ENCODE results near the gene SPO11. TPM values are rescaled to one million over a fixed set of nuclear protein-coding genes. Genes with fewer than 3 reads are reported as not detected.
A peak's percentile ranks its signal among the peaks of the same experiment; 100 is the strongest.

The SPO11 gene
- total and polyA plus RNA-seq, 2 of the 13 experiments (the other 11 are each of a cell fraction or from before 2014, with no cell fraction given), result not detected

GRCh38 chr20:57391439-57392301, 62.1 kb downstream of the SPO11 start (continued):
- TF ChIP-seq CHCHD3 (CRISPR knock-in tag; IDR thresholded peaks at IDR 0.05), result 0 out of 2 replicates have a peak, but pooled peaks have one; percentile 47
- TF ChIP-seq ARID2 (CRISPR knock-in tag; IDR thresholded peaks at IDR 0.05; ENCODE audit: borderline replicate concordance), result no peak
- TF ChIP-seq MXD4 (CRISPR knock-in tag; IDR thresholded peaks at IDR 0.05), result no peak
- no peak for TF ChIP-seq ZXDC (CRISPR knock-in tag; IDR thresholded peaks at IDR 0.05)
- no peak for TF ChIP-seq ZSCAN9 (CRISPR knock-in tag; IDR thresholded peaks at IDR 0.05; ENCODE audit: borderline replicate concordance)
- TF ChIP-seq EEA1 (CRISPR knock-in tag; IDR thresholded peaks at IDR 0.05; ENCODE audit: borderline replicate concordance), result no peak
- TF ChIP-seq, protein P1, sequence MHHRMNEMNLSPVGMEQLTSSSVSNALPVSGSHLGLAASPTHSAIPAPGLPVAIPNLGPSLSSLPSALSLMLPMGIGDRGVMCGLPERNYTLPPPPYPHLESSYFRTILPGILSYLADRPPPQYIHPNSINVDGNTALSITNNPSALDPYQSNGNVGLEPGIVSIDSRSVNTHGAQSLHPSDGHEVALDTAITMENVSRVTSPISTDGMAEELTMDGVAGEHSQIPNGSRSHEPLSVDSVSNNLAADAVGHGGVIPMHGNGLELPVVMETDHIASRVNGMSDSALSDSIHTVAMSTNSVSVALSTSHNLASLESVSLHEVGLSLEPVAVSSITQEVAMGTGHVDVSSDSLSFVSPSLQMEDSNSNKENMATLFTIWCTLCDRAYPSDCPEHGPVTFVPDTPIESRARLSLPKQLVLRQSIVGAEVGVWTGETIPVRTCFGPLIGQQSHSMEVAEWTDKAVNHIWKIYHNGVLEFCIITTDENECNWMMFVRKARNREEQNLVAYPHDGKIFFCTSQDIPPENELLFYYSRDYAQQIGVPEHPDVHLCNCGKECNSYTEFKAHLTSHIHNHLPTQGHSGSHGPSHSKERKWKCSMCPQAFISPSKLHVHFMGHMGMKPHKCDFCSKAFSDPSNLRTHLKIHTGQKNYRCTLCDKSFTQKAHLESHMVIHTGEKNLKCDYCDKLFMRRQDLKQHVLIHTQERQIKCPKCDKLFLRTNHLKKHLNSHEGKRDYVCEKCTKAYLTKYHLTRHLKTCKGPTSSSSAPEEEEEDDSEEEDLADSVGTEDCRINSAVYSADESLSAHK (CRISPR knock-in tag; IDR thresholded peaks at IDR 0.05; ENCODE audit: borderline replicate concordance), result no peak
- 0 out of 2 replicates have a peak, but pooled peaks have one; percentile 65 for TF ChIP-seq ZNF563 (CRISPR knock-in tag; IDR thresholded peaks at IDR 0.05)
- TF ChIP-seq ZKSCAN8 (CRISPR knock-in tag; IDR thresholded peaks at IDR 0.05; ENCODE audit: borderline replicate concordance), result no peak
- no peak for TF ChIP-seq RBFOX2 (IDR thresholded peaks at IDR 0.05; ENCODE audit: low read depth, low read length)
- no peak for TF ChIP-seq NFATC3 (CRISPR knock-in tag; IDR thresholded peaks at IDR 0.05)
- TF ChIP-seq PBX2 (CRISPR knock-in tag; IDR thresholded peaks at IDR 0.05), result no peak
- no peak for TF ChIP-seq CBFB (CRISPR knock-in tag; IDR thresholded peaks at IDR 0.05)
- no peak for TF ChIP-seq ZBTB26 (CRISPR knock-in tag; IDR thresholded peaks at IDR 0.05; ENCODE audit: borderline replicate concordance)
- TF ChIP-seq MNT (IDR thresholded peaks at IDR 0.05), result no peak
- peak; percentile 65 for TF ChIP-seq AGO2 (optimal IDR thresholded peaks at IDR 0.05; ENCODE audit: low read depth, low read length)
- no peak; the same call in 1 of the 2 replicates for TF ChIP-seq MAX (IDR thresholded peaks at IDR 0.05)
